Fibroblast of skin of back (primary cell): Measurements from ENCODE around the gene CLMP.

Experiments used
- DNase-seq: peaks from one replicate; pipeline ENCODE4 v3.0.0-alpha.2; 2013

The CLMP gene

GRCh38 chr11:123188508-123189165, 6.4 kb downstream of the CLMP start:
- peak; percentile 87 for DNase-seq

GRCh38 chr11:123187665-123188507, 7.2 kb downstream of the CLMP start:
- peak; percentile 74 for DNase-seq

GRCh38 chr11:123187248-123187647, 7.8 kb downstream of the CLMP start:
- DNase-seq: peak; percentile 53

- no peak for DNase-seq
These were observed 8.8 kb downstream of the CLMP start for GRCh38 chr11:123186286-123186685.

GRCh38 chr11:123185326-123185725, 9.7 kb downstream of the CLMP start:
- DNase-seq: no peak

- DNase-seq: no peak
These were observed 10.5 kb downstream of the CLMP start for GRCh38 chr11:123184531-123184930.

GRCh38 chr11:123183391-123184099, 11.5 kb downstream of the CLMP start:
- no peak for DNase-seq

- DNase-seq: no peak
These were observed 13.1 kb downstream of the CLMP start for GRCh38 chr11:123181767-123182500.

GRCh38 chr11:123181075-123181474, 14.0 kb downstream of the CLMP start:
- DNase-seq: no peak

GRCh38 chr11:123180574-123180973, 14.5 kb downstream of the CLMP start:
- no peak for DNase-seq

- no peak for DNase-seq
These were observed 14.9 kb downstream of the CLMP start for GRCh38 chr11:123180166-123180565.

GRCh38 chr11:123179586-123179985, 15.5 kb downstream of the CLMP start:
- no peak for DNase-seq

- DNase-seq: peak; percentile 56
These were observed 16.9 kb downstream of the CLMP start for GRCh38 chr11:123178186-123178585.

- no peak for DNase-seq
These were observed 18.3 kb downstream of the CLMP start for GRCh38 chr11:123176785-123177184.

GRCh38 chr11:123174196-123175183, 20.6 kb downstream of the CLMP start:
- peak; percentile 98 for DNase-seq

- DNase-seq: no peak
These were observed 21.2 kb downstream of the CLMP start for GRCh38 chr11:123173856-123174186.

GRCh38 chr11:123173040-123173855, 21.8 kb downstream of the CLMP start:
- peak; percentile 98 for DNase-seq

GRCh38 chr11:123170929-123171328, 24.1 kb downstream of the CLMP start:
- DNase-seq: no peak

- DNase-seq: no peak
These were observed 25.2 kb downstream of the CLMP start for GRCh38 chr11:123169821-123170220.

- no peak for DNase-seq
These were observed 26.0 kb downstream of the CLMP start for GRCh38 chr11:123168955-123169484.
